HEK293T (cell line): Measurements from ENCODE around the gene FAM107B.

ENCODE experiments used
- CTCF ChIA-PET: fragments of 350-600 bp; formaldehyde crosslinking; extraction: SDS; loops from one replicate; lab custom pipeline; 2021; ENCODE audit warnings: antibody characterized with exemption, inconsistent platforms; lab: Yijun Ruan, JAX
- POLR2A ChIA-PET: fragments of 350-600 bp; formaldehyde crosslinking; extraction: SDS; loops from one replicate; lab custom pipeline; 2020; ENCODE audit warnings: antibody characterized with exemption, inconsistent platforms; lab: Yijun Ruan, JAX
- DNase-seq: peaks from one replicate; pipeline ENCODE4 v3.0.0; 2012; ENCODE audit warnings: mixed read lengths; ENCODE audit errors: extremely low spot score
- ARNT ChIP-seq: fragments of 450-650 bp; IDR thresholded peaks from 2 replicates; pipeline ENCODE4 v1.6.1; 2017; ENCODE audit warnings: mild to moderate bottlenecking
- BHLHE40 ChIP-seq: fragments of 450-650 bp; IDR thresholded peaks from 2 replicates; pipeline ENCODE4 v1.6.1; 2016; ENCODE audit warnings: mild to moderate bottlenecking, moderate library complexity, borderline replicate concordance
- CTBP1 ChIP-seq: fragments of 450-650 bp; IDR thresholded peaks from 2 replicates; pipeline ENCODE4 v1.6.1; 2016; ENCODE audit warnings: borderline replicate concordance
- ELF4 ChIP-seq: fragments of 450-650 bp; IDR thresholded peaks from 2 replicates; pipeline ENCODE4 v1.6.1; 2017; ENCODE audit warnings: antibody characterized with exemption
- FOXA1 ChIP-seq: fragments of 450-650 bp; IDR thresholded peaks from 2 replicates; pipeline ENCODE4 v1.6.1; 2016; ENCODE audit warnings: mild to moderate bottlenecking
- FOXK2 ChIP-seq: fragments of 450-650 bp; IDR thresholded peaks from 2 replicates; pipeline ENCODE4 v1.6.1; 2016; ENCODE audit warnings: mild to moderate bottlenecking
- FOXM1 ChIP-seq: fragments of 450-650 bp; IDR thresholded peaks from 2 replicates; pipeline ENCODE4 v1.6.1; 2017; ENCODE audit warnings: mild to moderate bottlenecking, borderline replicate concordance
- HDGF ChIP-seq: fragments of 450-650 bp; IDR thresholded peaks from 2 replicates; pipeline ENCODE4 v1.6.1; 2017; ENCODE audit warnings: antibody characterized with exemption, borderline replicate concordance
- L3MBTL2 ChIP-seq: fragments of 450-650 bp; conservative IDR thresholded peaks from 2 replicates; pipeline ENCODE4 v1.6.1; 2016; ENCODE audit warnings: mild to moderate bottlenecking
- LEF1 ChIP-seq: fragments of 450-650 bp; IDR thresholded peaks from 2 replicates; pipeline ENCODE4 v1.6.1; 2017; ENCODE audit warnings: mild to moderate bottlenecking, borderline replicate concordance
- NFRKB ChIP-seq: fragments of 450-650 bp; IDR thresholded peaks from 2 replicates; pipeline ENCODE4 v1.6.1; 2016; ENCODE audit warnings: mild to moderate bottlenecking, moderate library complexity
- PKNOX1 ChIP-seq: fragments of 450-650 bp; IDR thresholded peaks from 2 replicates; pipeline ENCODE4 v1.6.1; 2016
- SUZ12 ChIP-seq: fragments of 450-650 bp; IDR thresholded peaks from 2 replicates; pipeline ENCODE4 v1.6.1; 2016; ENCODE audit warnings: mild to moderate bottlenecking
- TARDBP ChIP-seq: fragments of 450-650 bp; IDR thresholded peaks from 2 replicates; pipeline ENCODE4 v1.6.1; 2016
- ZNF384 ChIP-seq: fragments of 450-650 bp; IDR thresholded peaks from 2 replicates; pipeline ENCODE4 v1.6.1; 2016

FAM107B gene

GRCh38 chr10:14600065-14600464, 174.6 kb downstream of the FAM107B start:
- POLR2A ChIA-PET = no interaction called here
- no peak for TF ChIP-seq PKNOX1
- TF ChIP-seq TARDBP = no peak
- TF ChIP-seq SUZ12 = no peak
- no peak for TF ChIP-seq NFRKB
- TF ChIP-seq ZNF384 = no peak
- TF ChIP-seq L3MBTL2 = no peak
- TF ChIP-seq LEF1 = no peak
- TF ChIP-seq ARNT = no peak
- TF ChIP-seq FOXK2 = no peak
- no peak for TF ChIP-seq FOXM1
- TF ChIP-seq BHLHE40 = no peak
- TF ChIP-seq ELF4 = no peak
- TF ChIP-seq CTBP1 = no peak
- no peak for TF ChIP-seq FOXA1
- CTCF ChIA-PET = interaction anchor here (0.6 kb wide), 1 partner anchor 50 kb away, joined by 3 read pairs; no protein-coding TSS in a partner anchor
- no peak for DNase-seq

GRCh38 chr10:14598809-14599764, 175.6 kb downstream of the FAM107B start:
- no peak for DNase-seq
- CTCF ChIA-PET = interaction anchor here (1.0 kb wide), 1 partner anchor 62 kb away, joined by 4 read pairs; no protein-coding TSS in a partner anchor
- TF ChIP-seq ZNF384 = no peak
- no peak for TF ChIP-seq L3MBTL2
- TF ChIP-seq FOXA1 = no peak
- no peak for TF ChIP-seq ELF4
- POLR2A ChIA-PET = no interaction called here

- no peak for DNase-seq
- TF ChIP-seq FOXM1 (no peak), ELF4 (no peak), LEF1 (no peak)
- ChIA-PET POLR2A (no interaction called here), CTCF (no interaction called here)
Observed at GRCh38 chr10:14595526-14596182, 179.0 kb downstream of the FAM107B start.

GRCh38 chr10:14594878-14595525, 179.7 kb downstream of the FAM107B start:
- no peak for DNase-seq
- CTCF ChIA-PET = no interaction called here
- POLR2A ChIA-PET = no interaction called here
- TF ChIP-seq FOXA1 (no peak), L3MBTL2 (no peak), LEF1 (no peak), NFRKB (no peak), PKNOX1 (no peak), FOXM1 (no peak), ARNT (no peak), TARDBP (no peak), CTBP1 (no peak), BHLHE40 (no peak)

GRCh38 chr10:14593806-14594205, 180.9 kb downstream of the FAM107B start:
- ChIA-PET CTCF (no interaction called here), POLR2A (no interaction called here)
- TF ChIP-seq L3MBTL2 = no peak
- no peak for TF ChIP-seq HDGF
- no peak for TF ChIP-seq ELF4
- DNase-seq = no peak

- POLR2A ChIA-PET = no interaction called here
Observed at GRCh38 chr10:14592566-14592965, 182.1 kb downstream of the FAM107B start.

More at GRCh38 chr10:14592566-14592965, 182.1 kb downstream of the FAM107B start:
- no peak for DNase-seq
- TF ChIP-seq CTBP1 = no peak
- no peak for TF ChIP-seq HDGF
- TF ChIP-seq NFRKB = no peak
- TF ChIP-seq L3MBTL2 = no peak
- TF ChIP-seq FOXM1 = no peak
- TF ChIP-seq ZNF384 = no peak
- TF ChIP-seq TARDBP = no peak
- no peak for TF ChIP-seq BHLHE40
- TF ChIP-seq PKNOX1 = no peak
- no peak for TF ChIP-seq SUZ12
- CTCF ChIA-PET = no interaction called here
